Central memory CD8-positive, alpha-beta T cell (primary cell): ENCODE measurements around the gene WDHD1.
"Not testable (repeated sequence)": the region's sequence is repeated elsewhere in the genome, so short reads cannot be mapped to it uniquely, and the experiment has no call there.

Experiments used
- ATAC-seq: fragments of 150-1000 bp; cut with Tn5 transposase; replicated peaks from 2 replicates; pipeline ENCODE4 v1.10.0; 2022; ENCODE audit warnings: mild to moderate bottlenecking, moderate FRiP score, moderate number of reproducible peaks; ENCODE audit not compliant: poor library complexity, severe bottlenecking; ENCODE audit errors: extremely low read depth
- DNase-seq, 2 donors: peaks; one replicate each; pipeline ENCODE4 v3.0.0; 2021; ENCODE audit warnings: low spot score in 2 of 2
- H3K27ac Mint-ChIP-seq: one replicate; pipeline ENCODE4 v1.8.0; 2022; ENCODE audit warnings: low read depth, mild to moderate bottlenecking, moderate library complexity, mixed read lengths
- H3K27me3 Mint-ChIP-seq: one replicate; pipeline ENCODE4 v1.8.0; 2022; ENCODE audit warnings: mixed read lengths
- H3K36me3 Mint-ChIP-seq: one replicate; pipeline ENCODE4 v1.8.0; 2022; ENCODE audit warnings: mild to moderate bottlenecking, moderate library complexity, mixed read lengths; ENCODE audit not compliant: insufficient read depth
- H3K4me1 Mint-ChIP-seq: one replicate; pipeline ENCODE4 v1.8.0; 2022; ENCODE audit warnings: mixed read lengths
- H3K4me3 Mint-ChIP-seq: one replicate; pipeline ENCODE4 v1.8.0; 2022; ENCODE audit warnings: mild to moderate bottlenecking, moderate library complexity, mixed read lengths
- H3K9me3 Mint-ChIP-seq: one replicate; pipeline ENCODE4 v1.8.0; 2022; ENCODE audit warnings: mixed read lengths

The WDHD1 gene

GRCh38 chr14:54909817-54910558 is 116.9 kb downstream of the WDHD1 start:
- Mint-ChIP-seq H3K27ac (no peak overlapping the region), H3K9me3 (no peaks in the 10 kb centered on the region), H3K4me3 (no peak overlapping the region), H3K4me1 (no peaks in the 10 kb centered on the region), H3K36me3 (peaks cover 2% of the 10 kb centered on the region), H3K27me3 (no peaks in the 10 kb centered on the region)
- ATAC-seq (no peak), DNase-seq (no peak)

DNA sequence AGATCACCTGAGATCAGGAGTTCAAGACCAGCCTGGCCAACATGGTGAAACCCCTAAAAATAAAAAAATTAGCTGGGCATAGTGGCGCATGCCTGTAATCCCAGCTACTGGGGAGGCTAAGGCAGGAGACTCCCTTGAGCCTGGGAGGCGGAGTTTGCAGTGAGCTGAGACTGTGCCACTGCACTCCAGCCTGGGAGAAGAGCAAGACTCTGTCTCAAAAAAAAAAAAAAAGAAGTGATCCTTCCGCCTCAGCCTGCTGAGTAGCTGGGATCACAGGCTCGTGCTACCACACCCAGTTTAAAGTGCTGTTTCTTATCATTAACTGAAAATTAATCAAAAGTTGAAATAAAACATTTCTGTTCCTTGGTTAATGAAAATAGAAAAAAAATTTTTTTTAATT is 117.9 kb downstream of the WDHD1 start:
- H3K27ac Mint-ChIP-seq, ATAC-seq, DNase-seq, H3K9me3 Mint-ChIP-seq, H3K4me3 Mint-ChIP-seq, H3K36me3 Mint-ChIP-seq, H3K4me1 Mint-ChIP-seq, H3K27me3 Mint-ChIP-seq: not testable (repeated sequence)

GRCh38 chr14:54908190-54908589 is 118.7 kb downstream of the WDHD1 start:
- DNase-seq (no peak), ATAC-seq (peak; percentile 62)
- peak overlapping the region; percentile 36 for H3K4me3 Mint-ChIP-seq
- peak overlapping the region; percentile 24 for H3K27ac Mint-ChIP-seq
- H3K9me3 Mint-ChIP-seq: no peaks in the 10 kb centered on the region
- H3K36me3 Mint-ChIP-seq: peaks cover 3% of the 10 kb centered on the region
- H3K4me1 Mint-ChIP-seq: no peaks in the 10 kb centered on the region
- no peaks in the 10 kb centered on the region for H3K27me3 Mint-ChIP-seq

DNA sequence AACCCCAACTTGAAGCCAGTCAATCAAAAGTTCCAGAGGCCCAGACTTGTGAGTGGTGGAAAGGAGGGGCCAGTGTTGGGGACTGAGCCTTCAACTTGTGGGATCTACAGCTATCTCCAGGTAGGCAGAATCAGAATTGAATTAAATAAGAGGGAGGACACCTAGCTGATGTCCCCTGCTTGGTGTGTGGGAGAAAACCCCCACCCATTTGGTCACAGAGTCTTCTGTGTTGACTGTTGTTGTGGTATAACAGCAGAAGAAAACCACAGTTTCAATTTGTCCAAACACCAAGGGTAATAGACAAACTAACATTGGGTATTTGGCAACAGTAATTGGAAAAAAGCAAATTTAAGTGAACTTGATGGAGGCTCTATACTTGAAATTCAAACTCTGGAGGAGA is 120.8 kb downstream of the WDHD1 start:
- no peak overlapping the region for H3K27ac Mint-ChIP-seq
- peaks cover 2% of the 10 kb centered on the region for H3K4me1 Mint-ChIP-seq
- ATAC-seq (no peak), DNase-seq (no peak)
- H3K27me3 Mint-ChIP-seq: no peaks in the 10 kb centered on the region
- no peaks in the 10 kb centered on the region for H3K9me3 Mint-ChIP-seq
- peaks cover 18% of the 10 kb centered on the region for H3K36me3 Mint-ChIP-seq
- no peak overlapping the region for H3K4me3 Mint-ChIP-seq

DNA sequence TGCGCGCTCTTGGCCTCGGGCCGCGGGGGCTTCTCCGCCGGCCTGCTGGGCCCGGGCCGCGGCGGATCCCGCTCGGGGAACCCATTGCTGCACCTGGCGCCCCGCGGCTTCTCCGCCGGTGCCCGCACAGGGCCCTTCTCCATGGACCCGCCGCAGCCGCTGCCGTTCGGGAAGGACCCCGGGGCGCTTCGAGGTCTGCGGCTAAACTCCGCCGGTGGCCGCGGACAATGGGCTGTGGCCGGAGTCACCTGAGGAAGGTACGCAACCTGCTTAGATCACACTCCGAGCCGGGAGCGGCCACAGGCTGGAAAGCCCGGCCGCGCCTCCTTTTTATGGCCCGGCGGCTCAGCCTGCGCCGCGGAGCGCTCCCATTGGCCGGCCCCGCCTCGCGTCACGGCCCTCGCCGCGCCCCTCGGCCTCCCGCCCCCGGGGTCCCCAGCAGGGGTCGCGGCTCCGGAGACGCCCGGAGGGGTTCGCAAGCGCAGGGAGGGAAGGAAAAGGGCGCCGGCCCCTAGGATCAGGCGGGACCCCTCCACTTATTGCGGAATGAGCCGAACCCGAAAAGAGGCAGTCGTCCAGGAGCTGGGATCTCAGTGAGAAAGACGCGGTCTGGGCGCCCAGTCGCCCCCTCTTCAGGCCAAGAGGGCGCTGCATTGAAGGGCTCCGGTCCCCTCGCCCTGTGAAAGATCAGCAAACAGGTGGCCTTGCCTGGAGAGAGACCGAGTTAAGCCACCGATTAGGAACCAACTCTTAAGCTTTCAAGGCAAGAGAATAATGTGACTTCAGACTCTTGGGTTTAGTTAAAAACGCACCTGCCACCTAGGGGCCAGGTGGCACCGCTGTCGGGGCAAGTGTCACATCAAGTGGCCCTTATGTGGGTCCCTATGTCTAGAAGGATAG is 124.1 kb downstream of the WDHD1 start, which contains the start of gene GCH1:
TSS of gene GCH1 (minus strand) at position 306 of the 900 bp plus-strand sequence. CDS start at position 143, 163 bp downstream.
- peak; percentile 51 to 53 for DNase-seq
- H3K4me1 Mint-ChIP-seq: peaks cover 12% of the 10 kb centered on the region
- peak within 1 kb of the TSS; percentile 83 for H3K4me3 Mint-ChIP-seq
- H3K27me3 Mint-ChIP-seq: no peaks in the 10 kb centered on the region
- H3K9me3 Mint-ChIP-seq: no peaks in the 10 kb centered on the region
- peak within 1 kb of the TSS; percentile 80 for H3K27ac Mint-ChIP-seq
- peaks cover 19% of the 10 kb centered on the region for H3K36me3 Mint-ChIP-seq
- peak; percentile 66 for ATAC-seq

GRCh38 chr14:54902143-54902520 is 124.8 kb downstream of the WDHD1 start:
- Mint-ChIP-seq H3K36me3 (peaks cover 19% of the 10 kb centered on the region), H3K27me3 (no peaks in the 10 kb centered on the region), H3K9me3 (no peaks in the 10 kb centered on the region), H3K4me1 (peaks cover 16% of the 10 kb centered on the region), H3K27ac (peak overlapping the region; percentile 80), H3K4me3 (peak overlapping the region; percentile 83)
- ATAC-seq: peak; percentile 79
- peak; percentile 65 to 73 for DNase-seq

DNA sequence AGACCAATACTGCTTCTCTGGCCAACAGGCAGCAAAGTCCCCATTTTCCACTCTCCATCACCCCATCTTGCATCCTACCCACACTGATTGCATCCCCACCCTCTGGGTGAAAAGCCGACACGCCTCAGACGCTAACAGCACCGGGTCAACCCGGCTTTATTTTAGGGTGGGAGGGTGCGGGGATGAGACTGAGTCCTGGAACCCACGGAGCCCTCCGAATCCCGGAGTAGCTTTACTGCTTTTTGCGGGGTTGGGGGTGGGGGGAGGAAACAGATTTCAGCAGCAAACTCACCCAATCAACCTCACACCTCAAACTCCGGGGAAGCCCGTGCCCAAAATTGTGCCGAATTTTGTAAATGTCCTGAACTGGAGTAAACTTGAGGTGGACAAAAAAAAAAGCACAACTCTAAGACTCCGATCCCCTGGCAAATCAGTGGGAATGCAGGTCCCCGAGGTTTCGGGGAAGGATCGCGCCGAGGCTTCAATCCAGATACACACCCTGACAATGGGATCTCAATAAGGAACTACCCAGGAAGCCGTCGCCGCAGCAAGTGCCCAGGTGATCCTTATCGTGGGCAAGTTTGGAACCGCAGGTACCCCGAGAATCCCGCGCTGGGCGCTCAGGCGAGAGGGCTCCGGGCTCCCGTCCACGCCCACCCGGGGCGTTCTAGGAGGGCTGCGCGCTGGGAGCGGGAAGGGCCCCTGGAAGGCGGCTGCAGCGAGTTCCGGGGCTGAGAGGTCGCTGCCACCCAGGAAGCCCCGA is 125.3 kb downstream of the WDHD1 start:
- Mint-ChIP-seq H3K4me1 (peaks cover 16% of the 10 kb centered on the region), H3K4me3 (peak overlapping the region; percentile 83), H3K9me3 (no peaks in the 10 kb centered on the region), H3K27me3 (no peaks in the 10 kb centered on the region), H3K27ac (peak overlapping the region; percentile 80), H3K36me3 (peaks cover 19% of the 10 kb centered on the region)
- DNase-seq: no peak
- ATAC-seq: no peak

DNA sequence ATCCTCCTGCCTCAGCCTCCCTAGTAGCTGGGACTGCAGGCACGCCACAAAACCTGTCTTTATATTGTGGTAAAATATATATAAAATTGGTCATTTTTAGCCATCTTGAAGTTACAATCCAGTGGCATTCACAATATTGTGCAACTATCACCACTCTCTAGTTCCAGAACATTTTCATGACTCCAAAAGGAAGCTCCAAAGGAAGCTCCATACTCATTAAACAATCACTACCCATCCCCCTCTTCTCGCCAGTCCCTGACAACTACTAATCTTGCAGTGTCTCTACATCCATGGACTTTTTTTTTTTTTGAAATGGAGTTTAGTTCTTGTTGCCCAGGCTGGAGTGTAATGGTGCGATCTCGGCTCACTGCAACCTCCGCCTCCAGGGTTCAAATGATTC is 127.3 kb downstream of the WDHD1 start:
- Mint-ChIP-seq H3K9me3 (no peaks in the 10 kb centered on the region), H3K27me3 (no peaks in the 10 kb centered on the region), H3K27ac (no peak overlapping the region), H3K36me3 (peaks cover 18% of the 10 kb centered on the region), H3K4me1 (peaks cover 25% of the 10 kb centered on the region), H3K4me3 (peak overlapping the region; percentile 45)
- ATAC-seq (no peak), DNase-seq (no peak)

DNA sequence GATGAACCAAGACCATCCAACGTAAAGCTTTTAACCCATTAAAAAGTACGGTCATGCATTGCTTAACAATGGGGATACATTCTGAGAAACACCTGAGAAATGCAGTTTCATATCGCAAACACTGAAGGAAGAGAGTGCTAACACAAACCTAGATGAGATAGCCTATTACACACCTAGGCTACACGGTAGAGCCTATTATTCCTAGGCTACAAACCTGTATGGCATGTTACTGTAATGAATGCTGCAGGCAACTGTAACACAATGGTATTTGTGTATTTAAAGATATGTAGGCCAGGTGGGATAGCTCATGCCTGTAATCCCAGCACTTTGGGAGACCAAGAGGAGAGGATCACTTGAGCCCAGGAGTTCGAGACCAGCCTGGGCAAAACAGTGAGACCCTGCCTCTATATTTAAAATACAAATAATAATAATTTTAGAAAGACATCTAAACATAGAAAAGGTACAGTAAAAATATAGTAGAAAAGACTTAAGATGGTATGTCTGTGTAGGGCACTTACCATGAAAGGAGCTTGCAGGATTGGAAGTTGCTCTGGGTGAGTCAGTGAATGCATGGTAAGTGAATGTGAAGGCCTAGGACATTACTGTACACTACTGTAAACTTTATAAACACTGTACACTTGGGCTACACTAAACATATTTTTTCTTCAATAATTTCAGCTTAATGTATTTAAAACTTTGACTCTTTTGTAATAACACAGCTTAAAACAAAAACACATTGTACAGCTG is 128.9 kb downstream of the WDHD1 start:
- ATAC-seq: not testable (repeated sequence)

GRCh38 chr14:54895683-54896082 is 131.2 kb downstream of the WDHD1 start:
- DNase-seq (no peak), ATAC-seq (no peak)
- H3K4me3 Mint-ChIP-seq: no peak overlapping the region
- H3K27me3 Mint-ChIP-seq: no peaks in the 10 kb centered on the region
- no peaks in the 10 kb centered on the region for H3K9me3 Mint-ChIP-seq
- peaks cover 23% of the 10 kb centered on the region for H3K4me1 Mint-ChIP-seq
- peaks cover 3% of the 10 kb centered on the region for H3K36me3 Mint-ChIP-seq
- no peak overlapping the region for H3K27ac Mint-ChIP-seq

More for the DNA sequence above, 128.9 kb downstream of the WDHD1 start:
- not testable (repeated sequence) for H3K27me3 Mint-ChIP-seq, DNase-seq, H3K9me3 Mint-ChIP-seq, H3K4me3 Mint-ChIP-seq, H3K27ac Mint-ChIP-seq
- Mint-ChIP-seq H3K36me3 (peaks cover 14% of the 10 kb centered on the region), H3K4me1 (peaks cover 25% of the 10 kb centered on the region)

- DNase-seq (no peak), ATAC-seq (no peak)
- Mint-ChIP-seq H3K27me3 (no peaks in the 10 kb centered on the region), H3K4me3 (no peak overlapping the region), H3K9me3 (no peaks in the 10 kb centered on the region), H3K27ac (peak overlapping the region; percentile 47), H3K36me3 (peaks cover 1% of the 10 kb centered on the region), H3K4me1 (peaks cover 22% of the 10 kb centered on the region)
These were observed 131.9 kb downstream of the WDHD1 start for GRCh38 chr14:54894995-54895394.
